Activated gamma-delta T cell treated with Interleukin-2 at 50 U/mL for 16 hours (primary cell): ENCODE measurements around the gene CLEC2D.
A peak's percentile ranks its signal among the peaks of the same experiment; 100 is the strongest.
"Not testable (repeated sequence)": the region's sequence is repeated elsewhere in the genome, so short reads cannot be mapped to it uniquely, and the experiment has no call there.

Experiments
- DNase-seq: peaks from one replicate; pipeline ENCODE4 v3.0.0-alpha.2; 2020

Gene CLEC2D

DNA sequence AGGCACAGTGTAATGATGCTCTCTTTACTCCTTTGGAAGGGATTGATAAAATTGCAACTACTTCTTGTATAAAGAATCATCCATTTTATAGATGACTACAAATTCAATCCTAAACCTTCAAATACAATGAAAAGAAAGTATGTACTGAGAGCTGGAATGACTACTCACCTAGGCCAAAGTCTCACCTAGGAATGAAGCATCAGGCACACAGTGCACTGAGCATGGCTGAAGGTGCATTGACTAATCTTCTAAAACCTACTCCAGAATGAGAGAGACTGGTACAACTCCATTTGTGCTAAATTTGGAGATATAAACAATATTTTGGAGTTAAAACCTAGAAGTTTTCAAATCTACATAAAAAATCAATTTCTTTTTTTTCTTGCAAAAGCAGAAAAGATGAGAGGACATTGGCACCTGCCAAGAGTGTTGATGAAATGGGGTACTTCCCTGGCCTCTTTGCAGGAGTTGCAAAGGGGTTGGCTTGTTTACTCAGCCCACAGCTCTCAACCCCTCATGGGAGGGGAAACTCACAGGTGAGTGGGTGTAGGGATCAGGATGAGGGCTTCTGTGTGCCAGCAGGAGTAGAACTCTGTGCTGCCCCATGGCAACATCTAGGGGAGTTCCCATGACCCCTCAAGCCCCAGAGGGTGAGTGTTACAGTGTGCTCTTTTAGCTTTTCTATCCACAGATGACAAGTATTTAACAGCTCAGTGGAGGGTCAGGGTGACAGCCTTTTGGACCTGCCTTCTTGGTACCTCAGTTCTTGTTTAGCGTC lies 32.1 kb downstream of the CLEC2D start:
- DNase-seq, result no peak

GRCh38 chr12:9702255-9702654 lies 32.7 kb downstream of the CLEC2D start:
- DNase-seq, result peak; percentile 53

- not testable (repeated sequence) for DNase-seq
These were observed 35.0 kb downstream of the CLEC2D start for GRCh38 chr12:9704561-9704960.

DNA sequence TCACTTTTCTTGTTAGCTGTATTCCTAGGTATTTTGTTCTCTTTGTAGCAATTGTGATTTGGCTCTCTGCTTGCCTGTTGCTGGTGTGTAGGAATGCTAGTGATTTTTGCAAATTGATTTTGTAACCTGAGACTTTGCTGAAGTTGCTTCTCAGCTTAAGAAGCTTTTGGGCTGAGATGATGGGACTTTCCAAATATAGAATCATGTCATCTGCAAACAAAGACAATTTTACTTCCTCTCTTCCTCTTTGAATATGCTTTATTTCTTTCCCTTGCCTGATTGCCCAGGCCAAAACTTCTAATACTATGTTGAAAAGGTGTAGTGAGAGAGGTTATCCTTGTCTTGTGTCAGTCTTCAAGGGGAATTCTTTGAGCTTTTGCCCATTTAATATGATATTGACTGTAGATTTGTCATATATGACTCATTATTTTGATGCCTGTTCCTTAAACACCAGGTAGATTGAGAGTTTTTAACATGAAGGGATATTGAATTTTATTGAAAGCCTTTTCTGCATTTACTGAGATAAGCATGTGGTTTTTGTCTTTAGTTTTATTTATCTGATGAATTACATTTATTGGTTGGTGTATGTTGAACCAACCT lies 36.7 kb downstream of the CLEC2D start:
- no peak for DNase-seq

GRCh38 chr12:9707356-9707755 lies 37.8 kb downstream of the CLEC2D start:
- DNase-seq, result no peak

DNA sequence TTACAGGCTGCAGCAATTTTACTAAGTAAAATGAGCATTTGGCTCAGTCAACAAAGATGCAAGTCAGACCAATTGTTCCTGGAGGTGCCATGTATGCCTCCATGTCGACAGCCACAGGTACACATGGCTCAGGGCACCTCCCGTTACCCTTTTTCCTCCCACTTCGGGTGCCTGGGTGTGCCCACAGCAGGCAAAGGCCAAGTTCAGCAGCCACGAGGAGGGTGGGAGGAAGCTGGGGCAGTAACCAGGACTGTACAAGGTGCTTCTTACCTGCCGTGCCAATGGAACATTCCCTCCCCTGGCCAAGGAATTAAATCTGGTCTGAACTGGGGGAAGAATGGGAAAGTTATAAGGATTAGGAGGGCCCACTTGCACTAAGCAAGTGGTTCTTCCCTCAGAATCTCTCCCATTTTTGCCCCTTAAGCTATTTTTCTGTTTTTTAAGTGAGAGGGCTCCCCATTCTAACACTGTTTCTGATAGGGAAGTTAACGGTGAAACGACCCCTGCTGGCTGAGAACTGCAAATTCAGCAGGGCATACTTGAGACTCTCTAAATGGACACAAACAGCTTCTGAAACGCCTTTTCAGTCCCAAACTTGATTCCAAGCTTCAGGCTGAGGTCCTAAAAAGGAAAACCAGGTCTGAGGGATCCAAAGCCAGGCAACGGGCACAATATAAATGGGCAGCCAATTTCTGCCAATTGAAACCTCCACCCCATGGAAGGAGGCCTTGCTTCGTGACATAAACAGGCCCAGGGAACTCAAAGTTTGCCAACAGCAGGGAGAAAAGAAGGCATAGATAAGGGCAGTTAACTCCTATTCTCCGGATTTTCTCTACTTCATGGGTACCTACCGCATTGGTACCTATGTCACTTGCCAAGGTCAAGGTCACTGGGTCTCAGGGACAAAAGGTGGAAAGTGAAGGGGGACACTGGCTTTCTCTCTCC lies 38.6 kb downstream of the CLEC2D start:
- DNase-seq, result peak; percentile 66

GRCh38 chr12:9708853-9709252 lies 39.3 kb downstream of the CLEC2D start:
- no peak for DNase-seq

DNA sequence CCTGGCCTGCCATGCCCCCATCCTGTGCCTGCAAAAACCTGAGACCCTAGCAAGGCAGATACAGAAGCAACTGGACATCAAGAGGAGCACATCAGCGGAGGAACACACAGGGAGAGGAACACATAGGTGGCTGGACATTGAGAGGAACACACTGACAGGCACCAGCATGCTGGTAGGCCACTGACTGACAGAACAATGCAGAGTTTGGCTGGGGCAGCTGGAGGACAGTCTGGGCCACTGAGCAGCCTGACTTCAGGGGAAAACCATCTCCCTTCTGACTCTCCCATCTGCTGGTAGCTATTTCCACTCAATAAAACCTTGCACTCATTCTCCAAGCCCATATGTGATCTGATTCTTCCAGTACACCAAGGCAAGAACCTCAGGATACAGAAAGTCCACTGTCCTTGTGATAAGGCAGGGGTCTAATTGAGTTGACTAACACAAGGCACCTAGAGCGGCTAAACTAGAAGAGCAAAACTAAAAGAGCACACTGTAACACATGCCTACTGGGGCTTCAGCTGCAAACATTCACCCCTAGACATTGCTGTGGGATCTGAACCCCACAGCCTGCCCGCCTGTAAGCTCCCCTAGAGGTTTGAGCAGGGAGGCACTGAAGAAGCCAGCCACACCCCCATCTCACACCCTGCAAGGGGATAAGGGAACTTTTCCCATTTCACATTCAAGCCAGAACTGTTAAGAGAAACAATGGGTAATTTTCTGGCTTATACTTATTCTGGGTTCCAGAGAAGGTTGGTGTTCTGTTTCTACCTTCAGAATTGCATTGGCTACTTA lies 41.3 kb downstream of the CLEC2D start:
- DNase-seq, result no peak

- DNase-seq, result no peak
These were observed 42.2 kb downstream of the CLEC2D start for GRCh38 chr12:9711664-9712063.

- not testable (repeated sequence) for DNase-seq
These were observed 43.6 kb downstream of the CLEC2D start for GRCh38 chr12:9713032-9713558.

DNA sequence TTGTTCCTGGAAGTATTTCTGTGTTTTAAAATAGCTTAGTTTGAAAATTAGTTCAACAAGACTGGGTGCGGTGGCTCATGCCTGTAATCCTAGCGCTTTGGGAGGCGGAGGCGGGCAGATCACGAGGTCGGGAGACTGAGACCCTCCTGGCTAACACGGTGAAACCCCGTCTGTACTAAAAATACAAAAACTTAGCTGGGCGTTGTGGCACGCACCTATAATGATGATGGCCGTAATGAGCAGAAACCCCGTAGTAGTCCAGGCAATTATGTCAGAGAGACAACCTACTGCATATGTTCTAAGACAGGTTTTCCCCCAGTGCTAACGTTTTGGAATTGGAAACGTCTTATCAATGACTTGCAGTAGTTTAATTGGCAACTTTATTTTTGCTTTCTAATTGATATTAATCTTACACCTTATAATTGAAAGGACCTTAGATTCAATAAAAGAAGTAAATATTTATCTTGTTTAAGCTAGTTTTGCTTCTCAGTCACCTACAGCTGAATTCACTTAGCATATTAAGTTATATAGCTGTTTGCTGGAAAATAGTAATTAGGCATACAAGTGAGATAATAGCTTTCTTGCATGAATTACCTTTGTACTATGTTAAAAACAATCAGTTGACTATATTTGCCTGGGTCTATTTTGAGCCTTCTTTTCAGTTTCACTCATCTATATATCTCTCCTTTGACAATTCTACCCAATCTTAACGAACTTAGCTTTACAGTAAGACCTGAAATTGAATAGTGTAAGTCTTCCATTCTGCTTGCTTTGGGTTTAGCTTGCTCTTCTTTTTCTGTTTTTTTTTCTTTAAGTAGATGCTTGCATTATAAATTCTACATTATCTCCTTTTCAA lies 47.8 kb downstream of the CLEC2D start:
- DNase-seq, result no peak

GRCh38 chr12:9718968-9719367 lies 49.5 kb downstream of the CLEC2D start:
- no peak for DNase-seq

- DNase-seq, result no peak
These were observed 50.3 kb downstream of the CLEC2D start for GRCh38 chr12:9719790-9720189.

DNA sequence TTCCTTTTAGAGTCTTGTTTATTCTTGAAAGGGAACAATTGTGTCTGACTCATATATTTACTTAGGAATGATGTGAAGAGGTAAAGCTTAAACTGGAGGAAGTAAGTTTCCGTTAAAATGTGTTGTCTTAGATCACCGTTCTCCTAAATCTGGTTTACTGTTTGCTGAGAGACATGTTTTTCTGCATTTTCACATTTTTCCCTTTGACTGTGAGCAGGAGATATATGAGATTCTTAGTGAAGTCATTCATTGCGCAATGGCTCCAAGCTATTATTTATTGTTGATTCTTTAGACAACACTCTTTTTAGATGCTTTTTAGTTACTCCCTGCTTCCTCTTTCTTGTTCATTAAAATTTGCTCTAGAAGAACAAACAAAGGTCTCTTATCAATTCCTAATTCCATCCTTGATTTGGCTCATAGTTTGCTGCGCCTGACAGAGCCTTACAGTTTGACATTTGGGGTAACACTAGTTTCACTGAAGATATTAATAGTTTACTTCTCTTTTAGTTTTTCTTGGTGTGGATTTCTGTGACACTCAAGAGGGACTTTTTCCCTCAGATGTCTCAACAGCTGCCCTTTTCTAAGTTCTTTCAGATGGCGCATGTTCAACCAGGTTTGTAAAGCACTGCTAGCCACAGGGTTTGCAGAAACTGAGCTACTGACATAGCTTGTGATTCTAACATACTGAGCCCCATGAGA lies 52.0 kb downstream of the CLEC2D start:
- no peak for DNase-seq

- DNase-seq, result no peak
These were observed 54.5 kb downstream of the CLEC2D start for GRCh38 chr12:9724023-9724422.

DNA sequence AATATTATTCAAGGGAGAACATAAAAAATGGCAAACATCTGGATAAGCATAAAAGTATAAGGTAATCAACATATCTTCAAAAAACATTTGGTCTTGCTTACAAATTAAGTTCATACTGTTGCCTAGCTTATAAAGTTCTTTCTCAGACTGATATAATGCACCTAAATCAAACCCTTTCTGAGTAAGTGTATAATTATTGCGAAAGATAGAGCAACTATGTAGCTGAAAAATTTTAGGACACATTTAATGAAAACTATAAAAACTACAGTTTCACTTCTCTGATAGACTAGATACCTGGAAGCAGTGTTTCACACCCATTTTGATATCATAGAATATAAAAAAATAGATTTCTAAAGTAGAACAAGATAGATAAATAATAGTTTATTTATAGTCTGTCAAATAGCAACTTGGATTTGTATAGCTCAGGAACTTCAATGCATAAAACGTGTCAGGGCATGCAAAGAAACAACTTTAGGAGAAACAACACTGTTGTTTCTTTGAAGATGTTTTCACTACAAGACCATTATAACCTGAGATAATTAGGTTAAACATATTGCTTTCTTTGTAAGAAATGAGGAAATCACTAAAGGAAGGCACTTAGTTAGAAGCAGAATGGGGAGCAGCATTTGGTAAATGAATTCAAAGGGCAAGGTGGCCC lies 55.8 kb downstream of the CLEC2D start:
- DNase-seq, result no peak

DNA sequence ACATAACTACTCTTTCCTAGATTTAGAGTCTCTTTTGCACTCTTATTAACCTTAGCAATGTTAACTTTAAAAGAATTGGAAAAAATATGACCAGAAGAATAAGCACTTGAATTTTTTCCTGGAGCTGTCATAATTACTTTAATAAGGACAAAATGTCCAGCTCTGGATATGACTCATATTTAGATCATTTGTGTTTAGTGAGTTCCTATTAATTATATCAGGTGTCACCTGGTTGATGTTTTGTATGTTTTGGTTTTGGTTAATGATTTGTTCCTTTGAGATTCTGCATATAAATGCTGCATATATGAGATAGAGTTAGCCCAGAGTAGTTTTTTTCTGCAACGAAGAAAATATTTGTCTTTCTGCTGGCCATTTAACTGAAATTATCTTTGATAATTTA lies 58.3 kb downstream of the CLEC2D start:
- DNase-seq, result no peak

GRCh38 chr12:9729082-9729481 lies 59.6 kb downstream of the CLEC2D start:
- DNase-seq, result no peak

GRCh38 chr12:9730011-9730410 lies 60.5 kb downstream of the CLEC2D start:
- DNase-seq, result no peak

DNA sequence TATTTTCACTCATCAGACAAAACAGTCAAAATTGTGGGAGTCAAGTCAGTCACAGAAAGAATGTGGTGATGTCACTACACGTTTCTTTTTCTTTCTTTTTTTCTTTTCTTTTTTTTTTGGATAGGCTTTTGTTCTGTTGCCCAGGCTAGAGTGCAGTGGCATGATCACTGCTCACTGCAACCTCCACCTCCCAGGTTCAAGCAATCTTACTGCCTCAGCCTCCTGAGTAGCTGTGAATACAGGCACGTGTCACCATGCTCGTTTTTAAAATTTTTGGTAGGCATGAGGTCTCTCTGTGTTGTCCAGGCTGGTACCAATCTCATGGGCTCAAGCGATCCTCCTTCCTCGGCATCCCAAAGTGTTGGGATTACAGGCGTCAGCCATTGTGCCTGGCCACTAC lies 61.1 kb downstream of the CLEC2D start:
- DNase-seq, result no peak
